GM12878 (cell line): ENCODE results near the gene CREG2. TPM values are rescaled to one million over a fixed set of nuclear protein-coding genes. Genes with fewer than 3 reads are reported as not detected.

Experiments used
- ATAC-seq: fragments of 200-7000 bp; cut with Tn5 transposase; 3 replicates; pipeline ENCODE4 v1.9.1; 2020; ENCODE audit warnings: mild to moderate bottlenecking, moderate library complexity
- BruUV-seq: library from RNA; stranded (reverse); fragments of 400-500 nt; replicated peaks from 2 replicates; lab custom pipeline; 2021; lab: Mats Ljungman, UMichigan
- CTCF ChIA-PET: fragments of 300-600 bp; sonication (Branson Sonifier 250); formaldehyde crosslinking; extraction: SDS; loops from one replicate; lab custom pipeline; 2021; ENCODE audit warnings: inconsistent platforms; lab: Yijun Ruan, JAX
- POLR2A ChIA-PET: fragments of 350-600 bp; formaldehyde crosslinking; extraction: SDS; loops from one replicate; lab custom pipeline; 2021; ENCODE audit warnings: inconsistent platforms; lab: Charles Lee
- RAD21 ChIA-PET: fragments of 300-600 bp; sonication (Branson Sonifier 250); formaldehyde crosslinking; loops from one replicate; lab custom pipeline; 2023; ENCODE audit warnings: antibody characterized with exemption; ENCODE audit not compliant: unreplicated experiment; lab: Charles Lee
- SMC1A ChIA-PET: fragments of 300-600 bp; sonication (Branson Sonifier 250); formaldehyde crosslinking; loops from one replicate; lab custom pipeline; 2023; ENCODE audit not compliant: unreplicated experiment, uncharacterized antibody; lab: Charles Lee
- DNase-seq: peaks from one replicate; pipeline ENCODE4 v3.0.0-alpha.2; 2011; ENCODE audit warnings: low read depth, low spot score
- FAIRE-seq: peaks from 3 replicates; lab custom pipeline; 2011; peaks lifted over from hg19 to GRCh38; lab: Jason Lieb, UNC
- H2AFZ ChIP-seq: 2 replicates; pipeline ENCODE4 v1.6.0; 2011; ENCODE audit warnings: low read depth, low read length, control low read depth; ENCODE audit not compliant: control insufficient read depth
- H3K27ac ChIP-seq: 2 replicates; pipeline ENCODE4 v1.5.1; 2011; ENCODE audit warnings: control low read depth; ENCODE audit not compliant: control insufficient read depth, insufficient read depth
- H3K27me3 ChIP-seq, 2 experiments: replicated peaks in 1 of 2; 2 replicates each; pipeline versions ENCODE4 v1.6.0 to v1.6.1; 2011; ENCODE audit warnings: low read length in 1 of 2; ENCODE audit not compliant: control insufficient read depth in 2 of 2, insufficient read depth in 2 of 2
- H3K36me3 ChIP-seq, 2 experiments: 2 replicates each; pipeline ENCODE4 v1.5.1; 2011; ENCODE audit warnings: low read length in 1 of 2; ENCODE audit not compliant: control insufficient read depth in 2 of 2, insufficient read depth in 2 of 2
- H3K4me1 ChIP-seq: 2 replicates; pipeline ENCODE4 v1.6.1; 2011; ENCODE audit warnings: mild to moderate bottlenecking, low read length, moderate library complexity, mixed read lengths; ENCODE audit not compliant: control insufficient read depth, insufficient read depth
- H3K4me2 ChIP-seq: 2 replicates; pipeline ENCODE4 v1.6.0; 2011; ENCODE audit warnings: control low read depth; ENCODE audit not compliant: control insufficient read depth, insufficient read depth
- H3K4me3 ChIP-seq: fragments of 200-600 bp; sonication (generic); 2 replicates; pipeline ENCODE4 v1.5.1; 2016
- H3K79me2 ChIP-seq: 2 replicates; pipeline ENCODE4 v1.6.0; 2011; ENCODE audit warnings: low read length; ENCODE audit not compliant: control insufficient read depth, insufficient read depth
- H3K9ac ChIP-seq: 2 replicates; pipeline ENCODE4 v1.8.0; 2011; ENCODE audit warnings: low read length, control low read depth, mixed read lengths; ENCODE audit not compliant: control insufficient read depth, insufficient read depth
- H3K9me3 ChIP-seq: replicated peaks from 3 replicates; pipeline ENCODE4 v1.5.1; 2011; ENCODE audit warnings: mild to moderate bottlenecking, low read length; ENCODE audit not compliant: control insufficient read depth, insufficient read depth
- H4K20me1 ChIP-seq: 2 replicates; pipeline ENCODE4 v1.6.0; 2011; ENCODE audit not compliant: control insufficient read depth, insufficient read depth
- BRCA1 ChIP-seq: IDR thresholded peaks from 2 replicates; pipeline ENCODE4 v1.6.1; 2011; ENCODE audit warnings: low read depth, low read length, improper control_type of control experiment
- GABPA ChIP-seq: IDR thresholded peaks from 2 replicates; pipeline ENCODE4 v1.6.1; 2014; ENCODE audit warnings: antibody characterized with exemption, low read depth, mild to moderate bottlenecking, inconsistent platforms
- GATAD2B ChIP-seq: fragments of 450-650 bp; conservative IDR thresholded peaks from 2 replicates; pipeline ENCODE4 v1.6.1; 2017; ENCODE audit warnings: low read depth, mild to moderate bottlenecking, moderate library complexity
- HDGF ChIP-seq: fragments of 450-650 bp; IDR thresholded peaks from 2 replicates; pipeline ENCODE4 v1.6.1; 2016; ENCODE audit warnings: antibody characterized with exemption
- IKZF1 ChIP-seq: fragments of 450-650 bp; conservative IDR thresholded peaks from 2 replicates; pipeline ENCODE4 v1.6.1; 2017; ENCODE audit warnings: antibody characterized with exemption, mild to moderate bottlenecking
- KAT2A ChIP-seq: conservative IDR thresholded peaks from 2 replicates; pipeline ENCODE4 v1.6.1; 2011; ENCODE audit warnings: low read depth, low read length; ENCODE audit not compliant: control insufficient read depth
- NFYA ChIP-seq: IDR thresholded peaks from 2 replicates; pipeline ENCODE4 v1.6.1; 2011; ENCODE audit warnings: low read depth, mild to moderate bottlenecking, low read length, improper control_type of control experiment, borderline replicate concordance
- NRF1 ChIP-seq: conservative IDR thresholded peaks from 2 replicates; pipeline ENCODE4 v1.6.1; 2011; ENCODE audit warnings: mild to moderate bottlenecking, low read depth, low read length, improper control_type of control experiment
- PAX8 ChIP-seq: fragments of 450-650 bp; IDR thresholded peaks from 2 replicates; pipeline ENCODE4 v1.6.1; 2017; ENCODE audit warnings: mild to moderate bottlenecking, moderate library complexity
- PML ChIP-seq: IDR thresholded peaks from 2 replicates; pipeline ENCODE4 v1.6.1; 2012; ENCODE audit warnings: low read length, inconsistent platforms
- SMC3 ChIP-seq: IDR thresholded peaks from 2 replicates; pipeline ENCODE4 v1.6.1; 2011; ENCODE audit warnings: low read length, improper control_type of control experiment, borderline replicate concordance
- SPI1 ChIP-seq: IDR thresholded peaks from 2 replicates; pipeline ENCODE4 v1.6.1; 2011; ENCODE audit warnings: low read depth, mild to moderate bottlenecking, low read length, moderate library complexity, borderline replicate concordance; ENCODE audit not compliant: insufficient read depth
- SRF ChIP-seq, 2 experiments: IDR thresholded peaks; 2 replicates each; pipeline ENCODE4 v1.6.1; 2011; ENCODE audit warnings: low read depth in 2 of 2, low read length in 2 of 2, mild to moderate bottlenecking in 1 of 2, moderate library complexity in 1 of 2
- TAF1 ChIP-seq: IDR thresholded peaks from 2 replicates; pipeline ENCODE4 v1.6.1; 2011; ENCODE audit warnings: mild to moderate bottlenecking, low read depth, low read length, borderline replicate concordance
- ZNF24 ChIP-seq: fragments of 450-650 bp; IDR thresholded peaks from 2 replicates; pipeline ENCODE4 v1.6.1; 2017; ENCODE audit warnings: antibody characterized with exemption, mild to moderate bottlenecking
- ZNF274 ChIP-seq: IDR thresholded peaks from one replicate; pipeline ENCODE4 v1.8.0; 2011; ENCODE audit not compliant: insufficient read length, insufficient read depth
- WGBS: methylation state at CpG from one replicate; pipeline ENCODE4 v1.1.6; 2016; ENCODE audit warnings: low lambda C conversion rate; ENCODE audit not compliant: insufficient replicate concordance, insufficient coverage; ENCODE audit errors: missing lambda C conversion rate; 5-methylcytosine and 5-hydroxymethylcytosine counted together
- in situ Hi-C: fragments of 300-500 bp; cut with MboI; formaldehyde crosslinking; loops from 9 replicates; pipeline ENCODE4 v1.14.3; 2018; ENCODE audit warnings: mixed read lengths
- intact Hi-C: fragments of 100-400 bp; cut with micrococcal nuclease; formaldehyde crosslinking; loops from one replicate; pipeline ENCODE4 v1.14.2; 2022; ENCODE audit not compliant: unreplicated experiment
- polyA plus RNA-seq, 11 experiments: library from polyadenylated mRNA; depleted of rRNA in 4 of 11; unstranded in 6 of 11; stranded (reverse) in 5 of 11; fragments of >200 nt; fragmentation: Nextera tagmentation in 4 of 11; fragmentation: Illumina TruSeq in 1 of 11; extraction: Ambion mirVana in 4 of 11; extraction: Trizol in 1 of 11; gene quantifications; 1 replicate in 1 of 11; 2 replicates in 10 of 11; pipeline versions ENCODE4 v1.2.1 to v1.2.3, GENCODE V29; 2011 to 2016; ENCODE audit warnings: inconsistent platforms in 2 of 11, missing spikeins in 2 of 11, low read depth in 1 of 11
- total RNA-seq, 4 experiments: library from RNA; depleted of rRNA in 3 of 4; stranded (reverse); fragments of >200 nt in 3 of 4; fragmentation: Illumina TruSeq in 1 of 4; extraction: Trizol in 1 of 4; gene quantifications; 2 replicates each; pipeline versions ENCODE4 v1.2.1 to v1.2.3, GENCODE V29; 2013 to 2021
- TF ChIP-seq, protein P1 (sequence below): fragments of 450-650 bp; IDR thresholded peaks from 2 replicates; pipeline ENCODE4 v1.6.1; 2016; ENCODE audit warnings: mild to moderate bottlenecking, moderate library complexity, borderline replicate concordance
- TF ChIP-seq, protein P2 (sequence below): IDR thresholded peaks from 2 replicates; pipeline ENCODE4 v1.6.1; 2012; ENCODE audit warnings: mild to moderate bottlenecking, low read depth, low read length

Gene CREG2
- total and polyA plus RNA-seq, 10 of the 15 experiments (the other 5 are each of a cell fraction or from before 2014, with no cell fraction given), result not detected

DNA sequence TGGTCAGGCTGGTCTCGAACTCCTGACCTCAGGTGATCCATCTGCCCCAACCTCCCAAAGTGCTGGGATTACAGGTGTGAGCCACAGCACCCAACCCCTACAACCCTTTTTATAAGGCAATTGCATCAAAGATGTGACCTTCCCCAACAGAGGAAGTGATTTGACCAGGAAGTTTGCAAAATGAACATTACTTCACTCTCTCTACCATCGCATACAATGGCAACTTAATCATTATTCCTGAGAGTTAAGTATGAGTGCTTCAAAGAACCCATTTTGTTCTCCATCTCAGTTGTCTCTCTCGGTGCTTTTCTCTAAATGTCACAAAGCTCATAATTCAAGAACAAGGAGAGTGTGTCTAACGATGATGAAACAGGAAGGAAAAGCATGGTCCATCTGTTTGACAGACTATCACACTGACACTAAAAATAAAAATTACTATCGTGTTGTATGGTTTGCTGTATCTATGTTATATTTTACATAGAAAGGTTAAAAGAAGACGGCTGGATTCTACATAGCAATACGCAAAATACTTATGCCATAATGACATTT is 18.1 kb upstream of the CREG2 start (continued):
- TF ChIP-seq, protein P1, sequence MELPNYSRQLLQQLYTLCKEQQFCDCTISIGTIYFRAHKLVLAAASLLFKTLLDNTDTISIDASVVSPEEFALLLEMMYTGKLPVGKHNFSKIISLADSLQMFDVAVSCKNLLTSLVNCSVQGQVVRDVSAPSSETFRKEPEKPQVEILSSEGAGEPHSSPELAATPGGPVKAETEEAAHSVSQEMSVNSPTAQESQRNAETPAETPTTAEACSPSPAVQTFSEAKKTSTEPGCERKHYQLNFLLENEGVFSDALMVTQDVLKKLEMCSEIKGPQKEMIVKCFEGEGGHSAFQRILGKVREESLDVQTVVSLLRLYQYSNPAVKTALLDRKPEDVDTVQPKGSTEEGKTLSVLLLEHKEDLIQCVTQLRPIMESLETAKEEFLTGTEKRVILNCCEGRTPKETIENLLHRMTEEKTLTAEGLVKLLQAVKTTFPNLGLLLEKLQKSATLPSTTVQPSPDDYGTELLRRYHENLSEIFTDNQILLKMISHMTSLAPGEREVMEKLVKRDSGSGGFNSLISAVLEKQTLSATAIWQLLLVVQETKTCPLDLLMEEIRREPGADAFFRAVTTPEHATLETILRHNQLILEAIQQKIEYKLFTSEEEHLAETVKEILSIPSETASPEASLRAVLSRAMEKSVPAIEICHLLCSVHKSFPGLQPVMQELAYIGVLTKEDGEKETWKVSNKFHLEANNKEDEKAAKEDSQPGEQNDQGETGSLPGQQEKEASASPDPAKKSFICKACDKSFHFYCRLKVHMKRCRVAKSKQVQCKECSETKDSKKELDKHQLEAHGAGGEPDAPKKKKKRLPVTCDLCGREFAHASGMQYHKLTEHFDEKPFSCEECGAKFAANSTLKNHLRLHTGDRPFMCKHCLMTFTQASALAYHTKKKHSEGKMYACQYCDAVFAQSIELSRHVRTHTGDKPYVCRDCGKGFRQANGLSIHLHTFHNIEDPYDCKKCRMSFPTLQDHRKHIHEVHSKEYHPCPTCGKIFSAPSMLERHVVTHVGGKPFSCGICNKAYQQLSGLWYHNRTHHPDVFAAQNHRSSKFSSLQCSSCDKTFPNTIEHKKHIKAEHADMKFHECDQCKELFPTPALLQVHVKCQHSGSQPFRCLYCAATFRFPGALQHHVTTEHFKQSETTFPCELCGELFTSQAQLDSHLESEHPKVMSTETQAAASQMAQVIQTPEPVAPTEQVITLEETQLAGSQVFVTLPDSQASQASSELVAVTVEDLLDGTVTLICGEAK, result no peak
- TF ChIP-seq SRF (IDR thresholded peaks at IDR 0.05; ENCODE audit: low read depth in 2 of 2, low read length in 2 of 2), result no peak
- no peak for TF ChIP-seq GABPA
- TF ChIP-seq TAF1, result no peak
- TF ChIP-seq PML, result no peak
- TF ChIP-seq IKZF1, result no peak
- TF ChIP-seq NRF1, result no peak
- no peak for TF ChIP-seq GATAD2B

DNA sequence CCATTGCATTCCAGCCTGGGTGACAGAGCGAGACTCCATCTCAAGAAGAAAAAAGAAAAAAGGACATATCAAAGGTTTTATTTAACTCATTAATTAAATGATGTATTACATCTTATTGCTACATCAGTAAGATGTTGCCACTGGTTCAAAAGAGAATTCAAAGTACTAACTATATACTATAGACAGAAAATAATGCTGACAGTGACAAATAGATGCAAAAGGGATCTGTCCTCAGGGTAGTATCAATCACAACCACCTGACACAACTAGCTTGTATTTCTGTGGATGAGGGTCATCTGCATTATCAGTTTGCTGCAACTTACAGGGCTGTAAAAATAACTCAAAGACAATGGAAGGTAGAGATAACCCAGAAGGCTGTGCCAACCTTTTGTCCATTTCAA is 16.4 kb upstream of the CREG2 start:
- intact Hi-C loops, result loop anchor here (5.0 to 10.0 kb wide), 2 partner anchors 51 to 389 kb away; no protein-coding TSS in a partner anchor
- no peaks in the 10 kb centered on the region for H4K20me1 ChIP-seq
- BruUV-seq, result no TSS peak
- ChIA-PET CTCF (interaction anchor here (1.2 kb wide), 1 partner anchor 15 kb away, joined by 4 read pairs; no protein-coding TSS in a partner anchor), SMC1A (no interaction called here), POLR2A (interaction anchor here (1.2 kb wide), 1 partner anchor 10 kb away, joined by 4 read pairs; no protein-coding TSS in a partner anchor), RAD21 (no interaction called here)
- no peaks in the 10 kb centered on the region for H3K9me3 ChIP-seq
- H3K9ac ChIP-seq, result no peak overlapping the region
- H3K4me3 ChIP-seq, result no peak overlapping the region
- no peaks in the 10 kb centered on the region for H3K4me1 ChIP-seq
- no peak for DNase-seq
- no peak overlapping the region for H2AFZ ChIP-seq
- H3K79me2 ChIP-seq, result no peaks in the 10 kb centered on the region
- no peak for TF ChIP-seq NFYA
- TF ChIP-seq, protein P2, sequence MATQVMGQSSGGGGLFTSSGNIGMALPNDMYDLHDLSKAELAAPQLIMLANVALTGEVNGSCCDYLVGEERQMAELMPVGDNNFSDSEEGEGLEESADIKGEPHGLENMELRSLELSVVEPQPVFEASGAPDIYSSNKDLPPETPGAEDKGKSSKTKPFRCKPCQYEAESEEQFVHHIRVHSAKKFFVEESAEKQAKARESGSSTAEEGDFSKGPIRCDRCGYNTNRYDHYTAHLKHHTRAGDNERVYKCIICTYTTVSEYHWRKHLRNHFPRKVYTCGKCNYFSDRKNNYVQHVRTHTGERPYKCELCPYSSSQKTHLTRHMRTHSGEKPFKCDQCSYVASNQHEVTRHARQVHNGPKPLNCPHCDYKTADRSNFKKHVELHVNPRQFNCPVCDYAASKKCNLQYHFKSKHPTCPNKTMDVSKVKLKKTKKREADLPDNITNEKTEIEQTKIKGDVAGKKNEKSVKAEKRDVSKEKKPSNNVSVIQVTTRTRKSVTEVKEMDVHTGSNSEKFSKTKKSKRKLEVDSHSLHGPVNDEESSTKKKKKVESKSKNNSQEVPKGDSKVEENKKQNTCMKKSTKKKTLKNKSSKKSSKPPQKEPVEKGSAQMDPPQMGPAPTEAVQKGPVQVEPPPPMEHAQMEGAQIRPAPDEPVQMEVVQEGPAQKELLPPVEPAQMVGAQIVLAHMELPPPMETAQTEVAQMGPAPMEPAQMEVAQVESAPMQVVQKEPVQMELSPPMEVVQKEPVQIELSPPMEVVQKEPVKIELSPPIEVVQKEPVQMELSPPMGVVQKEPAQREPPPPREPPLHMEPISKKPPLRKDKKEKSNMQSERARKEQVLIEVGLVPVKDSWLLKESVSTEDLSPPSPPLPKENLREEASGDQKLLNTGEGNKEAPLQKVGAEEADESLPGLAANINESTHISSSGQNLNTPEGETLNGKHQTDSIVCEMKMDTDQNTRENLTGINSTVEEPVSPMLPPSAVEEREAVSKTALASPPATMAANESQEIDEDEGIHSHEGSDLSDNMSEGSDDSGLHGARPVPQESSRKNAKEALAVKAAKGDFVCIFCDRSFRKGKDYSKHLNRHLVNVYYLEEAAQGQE, result no peak
- TF ChIP-seq BRCA1, result no peak
- TF ChIP-seq PAX8, result no peak
- TF ChIP-seq HDGF, result no peak
- TF ChIP-seq ZNF24, result no peak
- TF ChIP-seq SMC3, result no peak
- no peak for TF ChIP-seq ZNF274
- no peak for TF ChIP-seq KAT2A
- TF ChIP-seq SPI1, result no peak
- WGBS, result 50% methylated on average over 1 of the region's 1 CpG
- in situ Hi-C loops, result loop anchor here (25.0 kb wide), 1 partner anchor 1059 kb away; the partner anchor contains the start of gene SLC9A4
- no peaks in the 10 kb centered on the region for H3K36me3 ChIP-seq
- H3K27me3 ChIP-seq, result peaks cover 0 to 14% of the 10 kb centered on the region in 2 experiments; a peak in 3 of 4 replicates
- no peak overlapping the region for H3K4me2 ChIP-seq
- no peak for ATAC-seq
- no peak overlapping the region for H3K27ac ChIP-seq
- FAIRE-seq, result no peak
